Stimulated activated CD4-positive, alpha-beta T cell treated with anti-CD3 and anti-CD28 coated beads, Interleukin-12 subunit alpha, Interleukin-12 subunit beta, amount 100 ng/mL, for 24 hours (primary cell): ENCODE data around the gene MORC1.
"Not testable (repeated sequence)": the region's sequence is repeated elsewhere in the genome, so short reads cannot be mapped to it uniquely, and the experiment has no call there.

Experiments
- DNase-seq, 2 experiments: peaks; one replicate each; pipeline ENCODE4 v3.0.0-alpha.2; 2020; ENCODE audit warnings: low read depth in 2 of 2

MORC1 gene

GRCh38 chr3:109098079-109098644 lies 19.8 kb downstream of the MORC1 start:
- DNase-seq: no peak

- DNase-seq: no peak
These were observed 22.8 kb downstream of the MORC1 start for GRCh38 chr3:109095166-109095565.

- no peak for DNase-seq
These were observed 24.4 kb downstream of the MORC1 start for GRCh38 chr3:109093561-109093960.

GRCh38 chr3:109091846-109092245 lies 26.1 kb downstream of the MORC1 start:
- no peak for DNase-seq

GRCh38 chr3:109089265-109089664 lies 28.7 kb downstream of the MORC1 start:
- DNase-seq: no peak

- no peak for DNase-seq
These were observed 36.0 kb downstream of the MORC1 start for GRCh38 chr3:109081746-109082510.

- not testable (repeated sequence) for DNase-seq
These were observed 37.8 kb downstream of the MORC1 start for GRCh38 chr3:109080090-109080489.

GRCh38 chr3:109073116-109073515 lies 44.8 kb downstream of the MORC1 start:
- no peak for DNase-seq

- DNase-seq: no peak
These were observed 45.7 kb downstream of the MORC1 start for GRCh38 chr3:109072194-109072593.

GRCh38 chr3:109071350-109072142 lies 46.4 kb downstream of the MORC1 start:
- no peak for DNase-seq

GRCh38 chr3:109070211-109070610 lies 47.7 kb downstream of the MORC1 start:
- no peak for DNase-seq

GRCh38 chr3:109066864-109067263 lies 51.1 kb downstream of the MORC1 start:
- no peak for DNase-seq

GRCh38 chr3:109059264-109059663 lies 58.7 kb downstream of the MORC1 start:
- DNase-seq: no peak

GRCh38 chr3:109057616-109058015 lies 60.3 kb downstream of the MORC1 start:
- no peak for DNase-seq

GRCh38 chr3:109057056-109057455 lies 60.9 kb downstream of the MORC1 start:
- no peak for DNase-seq

- DNase-seq: no peak
These were observed 67.3 kb downstream of the MORC1 start for GRCh38 chr3:109050591-109051167.

GRCh38 chr3:109047366-109047765 lies 70.6 kb downstream of the MORC1 start:
- no peak for DNase-seq

GRCh38 chr3:109045271-109046040 lies 72.5 kb downstream of the MORC1 start:
- DNase-seq: no peak

GRCh38 chr3:109035082-109035481 lies 82.9 kb downstream of the MORC1 start:
- no peak for DNase-seq

- DNase-seq: no peak
These were observed 84.8 kb downstream of the MORC1 start for GRCh38 chr3:109033000-109033660.

- DNase-seq: no peak
These were observed 89.2 kb downstream of the MORC1 start for GRCh38 chr3:109028753-109029152.
